ENCODE measurements around the gene RBM47.

RBM47 gene

GRCh38 chr4:40506492-40506891, 123.2 kb downstream of the RBM47 start:
- in situ Hi-C loops (cut with HindIII; ENCODE audit: low sequenced_read_pairs) = no loop called here

GRCh38 chr4:40506066-40506465, 123.6 kb downstream of the RBM47 start:
- in situ Hi-C loops (cut with HindIII; ENCODE audit: low sequenced_read_pairs) = no loop called here

- in situ Hi-C loops (cut with HindIII; ENCODE audit: low sequenced_read_pairs) = no loop called here
These were observed 126.7 kb downstream of the RBM47 start for GRCh38 chr4:40502934-40503333.

GRCh38 chr4:40502220-40502619, 127.4 kb downstream of the RBM47 start:
- in situ Hi-C loops (cut with HindIII; ENCODE audit: low sequenced_read_pairs) = no loop called here

GRCh38 chr4:40500781-40501180, 128.9 kb downstream of the RBM47 start:
- in situ Hi-C loops (cut with HindIII; ENCODE audit: low sequenced_read_pairs) = no loop called here

GRCh38 chr4:40493160-40493559, 136.5 kb downstream of the RBM47 start:
- in situ Hi-C loops (cut with HindIII; ENCODE audit: low sequenced_read_pairs) = no loop called here

- in situ Hi-C loops (cut with HindIII; ENCODE audit: low sequenced_read_pairs) = no loop called here
These were observed 137.0 kb downstream of the RBM47 start for GRCh38 chr4:40492691-40493090.

- in situ Hi-C loops (cut with HindIII; ENCODE audit: low sequenced_read_pairs) = no loop called here
These were observed 139.2 kb downstream of the RBM47 start for GRCh38 chr4:40490481-40490880.

- in situ Hi-C loops (cut with HindIII; ENCODE audit: low sequenced_read_pairs) = loop anchor here (10.0 kb wide), 1 partner anchor 205 kb away; no protein-coding TSS in a partner anchor
These were observed 139.7 kb downstream of the RBM47 start for GRCh38 chr4:40489961-40490360.

GRCh38 chr4:40486534-40486933, 143.1 kb downstream of the RBM47 start:
- in situ Hi-C loops (cut with HindIII; ENCODE audit: low sequenced_read_pairs) = loop anchor here (10.0 kb wide), 1 partner anchor 208 kb away; no protein-coding TSS in a partner anchor

- in situ Hi-C loops (cut with HindIII; ENCODE audit: low sequenced_read_pairs) = loop anchor here (10.0 kb wide), 1 partner anchor 210 kb away; no protein-coding TSS in a partner anchor
These were observed 145.1 kb downstream of the RBM47 start for GRCh38 chr4:40484346-40485090.

GRCh38 chr4:40482985-40483647, 146.5 kb downstream of the RBM47 start:
- in situ Hi-C loops (cut with HindIII; ENCODE audit: low sequenced_read_pairs) = loop anchor here (10.0 kb wide), 1 partner anchor 212 kb away; no protein-coding TSS in a partner anchor

GRCh38 chr4:40481977-40482376, 147.7 kb downstream of the RBM47 start:
- in situ Hi-C loops (cut with HindIII; ENCODE audit: low sequenced_read_pairs) = loop anchor here (10.0 kb wide), 1 partner anchor 213 kb away; no protein-coding TSS in a partner anchor

- in situ Hi-C loops (cut with HindIII; ENCODE audit: low sequenced_read_pairs) = loop anchor here (10.0 kb wide), 1 partner anchor 215 kb away; no protein-coding TSS in a partner anchor
These were observed 149.4 kb downstream of the RBM47 start for GRCh38 chr4:40480291-40480690.

GRCh38 chr4:40479378-40479777, 150.3 kb downstream of the RBM47 start:
- in situ Hi-C loops (cut with HindIII; ENCODE audit: low sequenced_read_pairs) = no loop called here

- in situ Hi-C loops (cut with HindIII; ENCODE audit: low sequenced_read_pairs) = no loop called here
These were observed 154.1 kb downstream of the RBM47 start for GRCh38 chr4:40475609-40476008.

GRCh38 chr4:40473578-40474388, 155.9 kb downstream of the RBM47 start:
- in situ Hi-C loops (cut with HindIII; ENCODE audit: low sequenced_read_pairs) = no loop called here

GRCh38 chr4:40471923-40472322, 157.7 kb downstream of the RBM47 start:
- in situ Hi-C loops (cut with HindIII; ENCODE audit: low sequenced_read_pairs) = no loop called here

- in situ Hi-C loops (cut with HindIII; ENCODE audit: low sequenced_read_pairs) = no loop called here
These were observed 162.9 kb downstream of the RBM47 start for GRCh38 chr4:40466789-40467188.

GRCh38 chr4:40462326-40462725, 167.3 kb downstream of the RBM47 start:
- in situ Hi-C loops (cut with HindIII; ENCODE audit: low sequenced_read_pairs) = no loop called here

GRCh38 chr4:40461879-40462278, 167.8 kb downstream of the RBM47 start:
- in situ Hi-C loops (cut with HindIII; ENCODE audit: low sequenced_read_pairs) = no loop called here

All from endothelial cell of hepatic sinusoid (primary cell).